ENCODE measurements around the gene ING5. TPM values are rescaled to one million over a fixed set of nuclear protein-coding genes. Genes with fewer than 3 reads are reported as not detected.

Gene ING5
- total and polyA plus RNA-seq, 7 experiments from 2014 or later, result 22.3 to 102 (median 55.6) TPM

- CTCF ChIA-PET, result no interaction called here
- Mint-ChIP-seq H3K4me1 (peaks cover 0 to 6% (median 3%) of the 10 kb centered on the region in 7 donors), H3K27me3 (no peaks in the 10 kb centered on the region), H3K4me3 (no peak overlapping the region), H3K9me3 (peaks cover 0 to 2% (median 0%) of the 10 kb centered on the region in 11 donors), H3K36me3 (peaks cover 0 to 53% (median 7%) of the 10 kb centered on the region in 5 donors), H3K27ac (peak overlapping the region in 1 of 9 donors; percentile 4)
- no peaks in the 10 kb centered on the region for H3K27me3 ChIP-seq (ENCODE audit: control insufficient read depth in 2 of 2, insufficient read depth in 2 of 2, low read length in 2 of 2)
- POLR2A ChIA-PET, result no interaction called here
- intact Hi-C loops (cut with micrococcal nuclease), result no loop called here
- ATAC-seq (no peak), DNase-seq (no peak)
- H3K4me1 ChIP-seq (ENCODE audit: control insufficient read depth in 2 of 2, insufficient read depth in 2 of 2, low read length in 2 of 2), result no peaks in the 10 kb centered on the region
- H3K27ac ChIP-seq (ENCODE audit: low read depth, low read length), result no peak overlapping the region
- peaks cover 0 to 54% (median 5%) of the 10 kb centered on the region in 3 experiments for H3K36me3 ChIP-seq (ENCODE audit: control insufficient read depth in 2 of 3, insufficient read depth in 3 of 3, low read length in 3 of 3)
- no peak overlapping the region for H3K4me3 ChIP-seq (ENCODE audit: low read length)
- H3K9me3 ChIP-seq (ENCODE audit: control insufficient read depth in 2 of 3, low read length in 3 of 3), result no peaks in the 10 kb centered on the region
Observed at GRCh38 chr2:241665731-241666440, 36.0 kb upstream of the ING5 start.

GRCh38 chr2:241666627-241667400 lies 35.0 kb upstream of the ING5 start:
- H3K36me3 ChIP-seq (ENCODE audit: control insufficient read depth in 2 of 3, insufficient read depth in 3 of 3, low read length in 3 of 3), result peaks cover 0 to 54% (median 5%) of the 10 kb centered on the region in 3 experiments
- no peak overlapping the region for H3K27ac Mint-ChIP-seq
- H3K4me3 ChIP-seq (ENCODE audit: low read length), result no peak overlapping the region
- H3K4me1 ChIP-seq (ENCODE audit: control insufficient read depth in 2 of 2, insufficient read depth in 2 of 2, low read length in 2 of 2), result no peaks in the 10 kb centered on the region
- no peaks in the 10 kb centered on the region for H3K27me3 Mint-ChIP-seq
- DNase-seq (no peak), ATAC-seq (no peak)
- peaks cover 0 to 46% (median 4%) of the 10 kb centered on the region in 5 donors for H3K36me3 Mint-ChIP-seq
- H3K9me3 Mint-ChIP-seq, result peaks cover 0 to 2% (median 0%) of the 10 kb centered on the region in 11 donors
- intact Hi-C loops (cut with micrococcal nuclease), result no loop called here
- no peak overlapping the region for H3K27ac ChIP-seq (ENCODE audit: low read depth, low read length)
- no peaks in the 10 kb centered on the region for H3K27me3 ChIP-seq (ENCODE audit: control insufficient read depth in 2 of 2, insufficient read depth in 2 of 2, low read length in 2 of 2)
- peaks cover 0 to 6% (median 3%) of the 10 kb centered on the region in 7 donors for H3K4me1 Mint-ChIP-seq
- no peak overlapping the region for H3K4me3 Mint-ChIP-seq
- H3K9me3 ChIP-seq (ENCODE audit: control insufficient read depth in 2 of 3, low read length in 3 of 3), result no peaks in the 10 kb centered on the region
- CTCF ChIA-PET, result no interaction called here
- POLR2A ChIA-PET, result no interaction called here

- H3K27me3 Mint-ChIP-seq, result no peaks in the 10 kb centered on the region
- H3K27ac Mint-ChIP-seq, result no peak overlapping the region
- ChIA-PET CTCF (no interaction called here), POLR2A (no interaction called here)
- H3K4me1 Mint-ChIP-seq, result peaks cover 0 to 8% (median 3%) of the 10 kb centered on the region in 7 donors
- Histone ChIP-seq H3K27me3 (ENCODE audit: control insufficient read depth in 2 of 2, insufficient read depth in 2 of 2, low read length in 2 of 2) (no peaks in the 10 kb centered on the region), H3K27ac (ENCODE audit: low read depth, low read length) (no peak overlapping the region), H3K9me3 (ENCODE audit: control insufficient read depth in 2 of 3, low read length in 3 of 3) (no peaks in the 10 kb centered on the region), H3K36me3 (ENCODE audit: control insufficient read depth in 2 of 3, insufficient read depth in 3 of 3, low read length in 3 of 3) (peaks cover 0 to 62% (median 5%) of the 10 kb centered on the region in 3 experiments), H3K4me1 (ENCODE audit: control insufficient read depth in 2 of 2, insufficient read depth in 2 of 2, low read length in 2 of 2) (no peaks in the 10 kb centered on the region), H3K4me3 (ENCODE audit: low read length) (no peak overlapping the region)
- no peak for DNase-seq
- H3K4me3 Mint-ChIP-seq, result no peak overlapping the region
- H3K36me3 Mint-ChIP-seq, result peaks cover 0 to 39% (median 4%) of the 10 kb centered on the region in 5 donors
- intact Hi-C loops (cut with micrococcal nuclease), result no loop called here
- H3K9me3 Mint-ChIP-seq, result no peaks in the 10 kb centered on the region
- ATAC-seq, result no peak
Observed at GRCh38 chr2:241668354-241668753, 33.5 kb upstream of the ING5 start.

GRCh38 chr2:241668839-241669238 lies 33.0 kb upstream of the ING5 start:
- Mint-ChIP-seq H3K36me3 (peaks cover 0 to 39% (median 4%) of the 10 kb centered on the region in 5 donors), H3K4me3 (no peak overlapping the region), H3K27ac (no peak overlapping the region), H3K9me3 (no peaks in the 10 kb centered on the region), H3K27me3 (no peaks in the 10 kb centered on the region), H3K4me1 (peaks cover 0 to 12% (median 3%) of the 10 kb centered on the region in 7 donors)
- DNase-seq (no peak), ATAC-seq (no peak)
- ChIA-PET POLR2A (no interaction called here), CTCF (no interaction called here)
- Histone ChIP-seq H3K4me3 (ENCODE audit: low read length) (no peak overlapping the region), H3K27ac (ENCODE audit: low read depth, low read length) (no peak overlapping the region), H3K9me3 (ENCODE audit: control insufficient read depth in 2 of 3, low read length in 3 of 3) (no peaks in the 10 kb centered on the region), H3K27me3 (ENCODE audit: control insufficient read depth in 2 of 2, insufficient read depth in 2 of 2, low read length in 2 of 2) (no peaks in the 10 kb centered on the region), H3K36me3 (ENCODE audit: control insufficient read depth in 2 of 3, insufficient read depth in 3 of 3, low read length in 3 of 3) (peaks cover 0 to 62% (median 5%) of the 10 kb centered on the region in 3 experiments), H3K4me1 (ENCODE audit: control insufficient read depth in 2 of 2, insufficient read depth in 2 of 2, low read length in 2 of 2) (no peaks in the 10 kb centered on the region)
- intact Hi-C loops (cut with micrococcal nuclease), result no loop called here

- no peak for ATAC-seq
- ChIA-PET POLR2A (interaction anchor here (1.1 kb wide), 1 partner anchor 32 kb away, joined by 4 read pairs; no protein-coding TSS in a partner anchor), CTCF (no interaction called here)
Observed at GRCh38 chr2:241670333-241671110, 31.3 kb upstream of the ING5 start.

GRCh38 chr2:241671457-241672240 lies 30.2 kb upstream of the ING5 start:
- intact Hi-C loops (cut with micrococcal nuclease), result no loop called here
- no peaks in the 10 kb centered on the region for H3K27me3 ChIP-seq (ENCODE audit: control insufficient read depth in 2 of 2, insufficient read depth in 2 of 2, low read length in 2 of 2)
- H3K4me1 ChIP-seq (ENCODE audit: control insufficient read depth in 2 of 2, insufficient read depth in 2 of 2, low read length in 2 of 2), result no peaks in the 10 kb centered on the region
- ATAC-seq, result peak; percentile 17
- peaks cover 0 to 1% (median 0%) of the 10 kb centered on the region in 11 donors for H3K9me3 Mint-ChIP-seq
- no peak overlapping the region for H3K27ac ChIP-seq (ENCODE audit: low read depth, low read length)
- peaks cover 0 to 30% (median 4%) of the 10 kb centered on the region in 5 donors for H3K36me3 Mint-ChIP-seq
- peaks cover 0 to 7% (median 0%) of the 10 kb centered on the region in 7 donors for H3K4me1 Mint-ChIP-seq
- H3K27ac Mint-ChIP-seq, result no peak overlapping the region
- H3K4me3 ChIP-seq (ENCODE audit: low read length), result no peak overlapping the region
- H3K36me3 ChIP-seq (ENCODE audit: control insufficient read depth in 2 of 3, insufficient read depth in 3 of 3, low read length in 3 of 3), result peaks cover 0 to 81% (median 5%) of the 10 kb centered on the region in 3 experiments
- no peaks in the 10 kb centered on the region for H3K27me3 Mint-ChIP-seq
- no peaks in the 10 kb centered on the region for H3K9me3 ChIP-seq (ENCODE audit: control insufficient read depth in 2 of 3, low read length in 3 of 3)
- ChIA-PET POLR2A (interaction anchor here (0.6 to 1.1 kb wide), 3 partner anchors 15 to 568 kb away, joined by 3 to 4 read pairs (median 4); partner anchors contain the start of gene DTYMK), CTCF (no interaction called here)
- no peak for DNase-seq
- H3K4me3 Mint-ChIP-seq, result no peak overlapping the region

More at GRCh38 chr2:241670333-241671110, 31.3 kb upstream of the ING5 start:
- Histone ChIP-seq H3K9me3 (ENCODE audit: control insufficient read depth in 2 of 3, low read length in 3 of 3) (no peaks in the 10 kb centered on the region), H3K36me3 (ENCODE audit: control insufficient read depth in 2 of 3, insufficient read depth in 3 of 3, low read length in 3 of 3) (peaks cover 0 to 77% (median 5%) of the 10 kb centered on the region in 3 experiments), H3K4me3 (ENCODE audit: low read length) (no peak overlapping the region), H3K27ac (ENCODE audit: low read depth, low read length) (no peak overlapping the region), H3K27me3 (ENCODE audit: control insufficient read depth in 2 of 2, insufficient read depth in 2 of 2, low read length in 2 of 2) (no peaks in the 10 kb centered on the region), H3K4me1 (ENCODE audit: control insufficient read depth in 2 of 2, insufficient read depth in 2 of 2, low read length in 2 of 2) (no peaks in the 10 kb centered on the region)
- H3K4me3 Mint-ChIP-seq, result no peak overlapping the region
- H3K4me1 Mint-ChIP-seq, result peaks cover 0 to 7% (median under 1%) of the 10 kb centered on the region in 7 donors
- H3K9me3 Mint-ChIP-seq, result peaks cover 0 to 1% (median 0%) of the 10 kb centered on the region in 11 donors
- H3K27me3 Mint-ChIP-seq, result no peaks in the 10 kb centered on the region
- H3K36me3 Mint-ChIP-seq, result peaks cover 0 to 39% (median 4%) of the 10 kb centered on the region in 5 donors
- intact Hi-C loops (cut with micrococcal nuclease), result no loop called here
- no peak overlapping the region for H3K27ac Mint-ChIP-seq
- DNase-seq, result no peak

All from naive thymus-derived CD4-positive, alpha-beta T cell (primary cell).